Right cardiac atrium (tissue), 5 donors: ENCODE measurements around the gene HS3ST4. TPM values are rescaled to one million over a fixed set of nuclear protein-coding genes. Genes with fewer than 3 reads are reported as not detected.

Source experiments
- ATAC-seq, 2 donors: fragments of 200-7000 bp; cut with Tn5 transposase; one replicate each; pipeline versions ENCODE4 v1.8.0 to v1.9.1; 2020; ENCODE audit warnings: moderate library complexity in 2 of 2, mild to moderate bottlenecking in 1 of 2
- DNase-seq, 3 donors: peaks; one replicate each; pipeline ENCODE4 v3.0.0-alpha.2; 2020
- H3K27ac ChIP-seq: one replicate; pipeline ENCODE4 v1.5.1; 2013; ENCODE audit warnings: mild to moderate bottlenecking, low read length, control low read depth, moderate library complexity
- H3K27me3 ChIP-seq: one replicate; pipeline ENCODE4 v1.6.1; 2013; ENCODE audit not compliant: control insufficient read depth, insufficient read depth
- H3K4me1 ChIP-seq: one replicate; pipeline ENCODE4 v1.6.1; 2013; ENCODE audit warnings: low read length; ENCODE audit not compliant: control insufficient read depth, insufficient read depth
- H3K4me3 ChIP-seq: one replicate; pipeline ENCODE4 v1.5.1; 2013; ENCODE audit warnings: low read length, control low read depth
- H3K9me3 ChIP-seq: one replicate; pipeline ENCODE4 v1.6.1; 2013; ENCODE audit warnings: low read length; ENCODE audit not compliant: control insufficient read depth
- WGBS: extraction: QIAGEN DNeasy Blood & Tissue Kit; methylation state at CpG from one replicate; pipeline ENCODE4 v1.1.7; 2013; 5-methylcytosine and 5-hydroxymethylcytosine counted together
- intact Hi-C, 4 donors: fragments of 100-400 bp; cut with DNase I; formaldehyde crosslinking; loops; one replicate each; pipeline versions ENCODE4 v1.11.0 to v1.14.0; 2022 to 2023
- polyA plus RNA-seq: library from polyadenylated mRNA; stranded (reverse); fragments of 200-250 nt; gene quantifications from one replicate; pipeline ENCODE4 v1.2.3, GENCODE V29; 2013
- total RNA-seq, 4 donors: library from RNA; stranded (reverse); fragmentation: NEBNext Ultra II Directional; extraction: Animal tissue kit (Norgen Biotek cat#: 25700); gene quantifications; one replicate each; pipeline ENCODE4 v1.2.1, GENCODE V29; 2021
- donor health status: healthy with polysubstance abuse.
- donor health status: DM: no; HTN: yes; CAD: no.
- donor health status: DM: no; HTN: no; CAD: no.
- donor health status: DM: no; HTN: yes; CAD: no; lungs with severe emphysema.
- donor health status: DM: yes; HTN: yes; CAD: no.

The HS3ST4 gene
- total and polyA plus RNA-seq, 5 donors: not detected

DNA sequence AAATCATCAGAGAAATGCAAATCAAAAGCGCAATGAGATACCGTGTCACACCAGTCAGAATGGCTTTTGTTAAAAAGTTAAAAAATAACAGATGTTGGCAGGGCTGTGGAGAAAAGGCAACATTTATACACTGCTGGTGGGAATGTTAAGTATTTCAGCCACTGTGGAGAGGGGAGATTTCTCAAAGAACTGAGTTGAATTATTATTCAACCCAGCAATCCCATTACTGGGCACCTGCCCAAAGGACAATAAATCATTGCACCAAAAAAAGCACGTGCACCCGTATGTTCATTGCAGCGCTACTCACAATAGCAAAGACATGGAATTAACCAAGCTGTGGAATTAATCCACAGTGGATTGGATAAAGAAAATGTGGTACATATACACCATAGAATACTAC lies 204.7 kb downstream of the HS3ST4 start:
- H3K9me3 ChIP-seq: no peaks in the 10 kb centered on the region
- H3K27me3 ChIP-seq: no peaks in the 10 kb centered on the region
- intact Hi-C loops: no loop called here
- H3K4me1 ChIP-seq: no peaks in the 10 kb centered on the region
- H3K4me3 ChIP-seq: no peak overlapping the region
- ATAC-seq (no peak), DNase-seq (no peak)
- WGBS: 80% methylated on average over 5 of the region's 5 CpGs
- H3K27ac ChIP-seq: no peak overlapping the region

DNA sequence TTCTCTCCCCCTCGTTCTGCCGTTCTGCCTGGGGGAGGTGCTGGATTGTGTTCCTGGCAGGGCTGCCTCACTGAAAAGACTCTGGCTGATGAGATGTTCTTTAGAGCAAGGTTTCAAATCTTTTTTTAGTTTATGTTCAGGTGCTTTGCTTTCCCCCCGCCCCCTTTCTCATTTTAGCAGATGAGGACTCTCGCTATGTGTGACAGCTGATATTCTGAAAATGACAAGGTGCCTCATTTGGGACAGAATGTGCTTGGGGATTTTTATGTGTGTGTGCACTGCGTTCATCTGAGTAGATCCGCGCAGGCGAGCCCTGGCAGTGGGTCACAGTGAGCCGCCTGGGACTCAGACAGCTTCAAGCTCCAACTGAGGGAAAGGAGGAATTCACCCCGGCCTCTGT lies 205.9 kb downstream of the HS3ST4 start:
- H3K4me3 ChIP-seq: no peak overlapping the region
- 39% methylated on average over 10 of the region's 10 CpGs for WGBS
- H3K27me3 ChIP-seq: no peaks in the 10 kb centered on the region
- ATAC-seq (no peak), DNase-seq (no peak)
- intact Hi-C loops: no loop called here
- no peak overlapping the region for H3K27ac ChIP-seq
- no peaks in the 10 kb centered on the region for H3K4me1 ChIP-seq
- H3K9me3 ChIP-seq: no peaks in the 10 kb centered on the region

DNA sequence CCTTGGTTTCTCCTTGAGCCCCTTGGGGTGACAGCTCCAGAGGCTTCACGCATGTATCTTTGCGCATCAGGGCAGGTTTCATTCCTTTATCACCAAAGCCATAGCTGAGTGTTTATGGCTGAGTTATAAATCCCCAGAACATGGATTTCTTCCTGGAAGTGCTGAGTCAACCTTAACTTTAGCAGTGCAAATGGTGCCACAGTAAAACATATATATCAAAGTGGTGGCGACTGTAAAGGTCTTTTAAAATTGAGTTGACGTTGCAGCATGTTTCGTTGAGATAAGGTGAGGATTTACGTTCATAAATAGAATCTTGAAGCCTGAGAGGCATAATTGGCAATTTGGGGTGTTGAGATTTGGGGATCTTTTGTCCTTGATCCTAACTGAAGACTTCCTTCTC lies 214.1 kb downstream of the HS3ST4 start:
- H3K27me3 ChIP-seq: no peaks in the 10 kb centered on the region
- ATAC-seq (no peak), DNase-seq (no peak)
- H3K4me3 ChIP-seq: no peak overlapping the region
- H3K27ac ChIP-seq: no peak overlapping the region
- no peaks in the 10 kb centered on the region for H3K4me1 ChIP-seq
- intact Hi-C loops: no loop called here
- WGBS: 77% methylated on average over 6 of the region's 6 CpGs
- H3K9me3 ChIP-seq: no peaks in the 10 kb centered on the region

DNA sequence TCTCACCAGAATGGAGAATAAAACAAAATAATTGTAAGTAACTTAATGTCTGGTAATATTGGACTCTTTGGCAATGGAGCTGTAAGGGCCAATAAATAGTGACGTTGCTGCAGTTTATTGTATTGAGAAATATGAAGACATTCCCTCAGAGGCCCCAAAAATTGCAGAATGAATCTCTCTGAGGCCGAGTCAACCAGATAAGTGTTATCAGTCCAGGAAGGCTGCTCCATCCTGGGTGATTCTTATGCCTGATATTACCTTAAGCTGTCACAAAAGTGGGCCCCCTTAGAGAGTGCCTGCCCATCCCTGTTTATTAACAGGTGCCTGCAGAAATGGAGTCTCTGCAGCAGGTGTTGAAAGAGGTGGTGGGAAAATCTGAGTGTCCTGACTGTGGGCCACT lies 219.2 kb downstream of the HS3ST4 start:
- no peak for DNase-seq
- intact Hi-C loops: no loop called here
- no peaks in the 10 kb centered on the region for H3K4me1 ChIP-seq
- no peak overlapping the region for H3K4me3 ChIP-seq
- no peaks in the 10 kb centered on the region for H3K27me3 ChIP-seq
- no peak for ATAC-seq
- 38% methylated on average over 2 of the region's 2 CpGs for whole genome bisulfite sequencing
- no peak overlapping the region for H3K27ac ChIP-seq
- H3K9me3 ChIP-seq: no peaks in the 10 kb centered on the region

DNA sequence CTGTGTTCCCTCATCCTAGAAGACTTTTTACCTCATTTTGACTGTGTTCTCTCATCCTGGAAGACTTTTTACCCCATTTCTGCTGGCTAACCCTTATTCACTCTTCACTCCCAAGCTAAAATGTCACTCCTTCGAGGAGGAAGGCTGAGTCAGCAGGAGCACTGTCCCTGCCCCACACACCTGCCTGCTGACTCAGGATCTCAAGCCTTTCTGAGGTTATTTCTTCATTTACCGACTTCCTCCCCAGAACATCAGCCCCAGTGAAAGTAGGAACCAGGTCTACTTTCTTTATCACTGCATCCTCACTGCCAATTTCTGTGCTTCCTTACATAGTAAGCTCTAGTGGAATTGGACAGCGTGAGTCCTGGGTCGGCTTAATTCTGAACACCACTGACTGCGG lies 220.6 kb downstream of the HS3ST4 start:
- Histone ChIP-seq H3K27ac (no peak overlapping the region), H3K4me1 (no peaks in the 10 kb centered on the region), H3K27me3 (no peaks in the 10 kb centered on the region), H3K9me3 (no peaks in the 10 kb centered on the region), H3K4me3 (no peak overlapping the region)
- WGBS: 64% methylated on average over 5 of the region's 5 CpGs
- ATAC-seq (no peak), DNase-seq (no peak)
- intact Hi-C loops: no loop called here

DNA sequence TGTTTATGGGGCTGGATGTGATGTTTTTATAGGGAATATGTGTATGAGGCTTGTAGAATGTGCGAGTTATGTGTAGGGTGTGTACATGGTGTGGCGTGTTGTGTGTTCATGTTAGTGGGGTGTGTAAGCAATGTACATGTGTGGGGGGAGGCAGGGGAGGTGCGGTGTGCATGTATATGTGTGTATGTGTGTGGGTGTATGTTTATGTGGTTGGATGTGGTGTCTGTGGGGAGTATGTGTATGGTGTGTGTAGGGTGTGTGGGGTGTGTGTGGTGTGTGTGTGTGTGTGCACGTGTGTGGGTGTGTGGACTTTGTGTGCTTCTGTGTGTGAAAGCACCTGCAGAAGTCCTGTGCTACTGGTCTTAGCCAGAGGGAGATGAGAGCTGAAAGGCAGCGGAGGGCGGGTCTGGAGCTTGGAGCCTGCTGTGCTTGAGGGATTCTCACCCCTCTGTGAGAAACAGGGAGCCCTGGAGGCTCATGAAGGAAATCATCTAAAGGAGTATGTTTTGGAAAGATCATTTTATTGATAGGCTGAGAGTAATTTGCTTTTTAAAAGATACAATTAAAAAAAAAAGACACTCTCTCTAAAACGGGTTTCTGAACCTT lies 222.7 kb downstream of the HS3ST4 start:
- DNase-seq: no peak
- 79% methylated on average over 7 of the region's 7 CpGs for WGBS
- intact Hi-C loops: no loop called here
- no peaks in the 10 kb centered on the region for H3K4me1 ChIP-seq
- ATAC-seq: no peak
- no peaks in the 10 kb centered on the region for H3K9me3 ChIP-seq
- H3K27ac ChIP-seq: no peak overlapping the region
- H3K27me3 ChIP-seq: no peaks in the 10 kb centered on the region
- no peak overlapping the region for H3K4me3 ChIP-seq

DNA sequence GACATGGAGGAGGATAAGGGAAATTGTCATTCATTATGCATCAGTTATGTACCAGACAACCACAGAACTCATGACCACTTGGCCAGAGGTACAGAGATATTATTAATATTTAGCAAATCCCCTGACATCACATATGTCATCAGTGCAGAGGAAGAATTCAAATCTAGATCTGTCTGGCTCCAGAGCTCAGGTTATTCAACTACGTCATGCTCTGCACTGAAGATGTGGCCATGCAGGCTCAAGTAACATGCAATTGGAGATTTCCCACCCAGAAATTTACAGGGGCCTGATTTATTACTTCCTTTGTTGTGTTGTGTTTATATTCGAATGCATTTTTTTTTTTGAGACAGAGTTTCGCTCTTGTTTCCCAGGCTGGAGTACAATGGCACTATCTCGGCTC lies 224.3 kb downstream of the HS3ST4 start:
- ATAC-seq: no peak
- H3K9me3 ChIP-seq: no peaks in the 10 kb centered on the region
- H3K4me3 ChIP-seq: no peak overlapping the region
- no peak for DNase-seq
- 63% methylated on average over 4 of the region's 4 CpGs for WGBS
- no peak overlapping the region for H3K27ac ChIP-seq
- H3K27me3 ChIP-seq: no peaks in the 10 kb centered on the region
- H3K4me1 ChIP-seq: no peaks in the 10 kb centered on the region
- intact Hi-C loops: no loop called here

DNA sequence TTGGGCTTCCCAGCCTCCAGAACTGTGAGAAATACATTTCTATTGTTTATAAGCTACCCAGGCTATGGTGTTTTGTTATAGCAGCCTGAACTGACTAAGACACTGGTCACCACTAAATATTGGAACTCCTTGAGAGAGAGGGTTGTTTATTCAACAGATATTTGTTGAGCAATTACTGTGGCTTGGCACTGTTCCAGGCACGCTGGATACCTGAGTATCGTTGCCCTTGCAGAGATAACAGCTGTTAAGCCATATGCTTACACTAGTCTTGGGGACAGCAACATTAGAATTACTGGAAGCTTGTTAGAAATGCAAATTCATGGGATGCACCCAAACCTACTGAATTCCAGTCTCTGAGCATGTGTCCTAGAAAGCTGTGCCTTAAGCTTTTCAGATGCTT lies 230.7 kb downstream of the HS3ST4 start:
- 31% methylated on average over 2 of the region's 2 CpGs for WGBS
- H3K27me3 ChIP-seq: no peaks in the 10 kb centered on the region
- H3K9me3 ChIP-seq: no peaks in the 10 kb centered on the region
- no peak overlapping the region for H3K4me3 ChIP-seq
- DNase-seq (no peak), ATAC-seq (no peak)
- H3K4me1 ChIP-seq: no peaks in the 10 kb centered on the region
- H3K27ac ChIP-seq: no peak overlapping the region
- intact Hi-C loops: no loop called here

DNA sequence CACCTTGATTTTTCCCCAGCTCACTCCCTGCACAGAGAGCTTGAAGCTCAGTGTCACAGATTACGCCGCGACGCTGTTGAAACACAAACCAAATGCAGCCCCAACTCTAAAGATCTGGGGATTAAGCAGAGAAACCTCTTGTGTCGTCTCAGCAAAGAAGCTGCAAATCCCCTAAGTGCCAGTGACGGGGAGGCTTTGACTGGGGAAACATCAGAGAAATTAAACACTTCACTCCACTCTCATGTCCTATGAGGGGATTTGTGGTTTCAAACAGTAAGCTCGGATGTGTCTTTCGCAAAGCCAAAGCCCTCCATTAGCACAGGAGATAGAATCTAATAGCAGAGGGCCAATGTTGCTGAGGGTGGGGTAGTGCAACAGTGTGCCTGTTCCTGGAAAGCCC lies 233.7 kb downstream of the HS3ST4 start:
- DNase-seq (no peak), ATAC-seq (no peak)
- Histone ChIP-seq H3K9me3 (no peaks in the 10 kb centered on the region), H3K4me3 (no peak overlapping the region), H3K4me1 (no peaks in the 10 kb centered on the region), H3K27me3 (no peaks in the 10 kb centered on the region), H3K27ac (no peak overlapping the region)
- intact Hi-C loops: no loop called here
- 71% methylated on average over 8 of the region's 8 CpGs for WGBS

DNA sequence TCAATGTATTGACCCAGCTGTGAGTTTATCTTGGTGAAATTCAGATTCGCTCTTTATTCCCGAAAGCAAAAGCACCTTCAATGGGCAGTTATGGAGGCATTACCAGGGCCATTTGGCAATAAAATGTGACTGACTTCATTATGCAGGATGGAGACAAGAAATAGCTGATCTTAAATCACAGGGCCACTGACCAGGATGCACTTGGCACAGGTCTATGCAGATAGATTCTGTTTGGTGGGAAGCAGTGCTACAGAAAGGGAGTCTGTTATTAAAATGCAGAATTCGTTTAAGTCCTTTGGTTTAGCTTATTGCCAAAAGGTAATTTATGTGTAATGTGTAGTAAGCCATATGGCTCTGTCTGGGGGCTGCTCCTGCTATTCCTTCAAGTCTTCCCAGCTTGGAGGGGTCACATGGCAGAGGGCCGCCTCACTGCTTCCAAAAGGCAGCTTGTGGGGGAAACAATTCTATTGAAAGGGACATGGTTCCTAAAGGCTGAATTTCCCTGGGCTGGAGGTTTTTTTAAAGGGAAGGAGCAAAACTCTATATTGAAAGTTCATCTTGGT lies 239.8 kb downstream of the HS3ST4 start:
- Histone ChIP-seq H3K27ac (no peak overlapping the region), H3K4me1 (no peaks in the 10 kb centered on the region), H3K9me3 (no peaks in the 10 kb centered on the region), H3K4me3 (no peak overlapping the region), H3K27me3 (no peaks in the 10 kb centered on the region)
- DNase-seq: no peak
- WGBS: 80% methylated on average over 4 of the region's 4 CpGs
- intact Hi-C loops: no loop called here
- no peak for ATAC-seq

DNA sequence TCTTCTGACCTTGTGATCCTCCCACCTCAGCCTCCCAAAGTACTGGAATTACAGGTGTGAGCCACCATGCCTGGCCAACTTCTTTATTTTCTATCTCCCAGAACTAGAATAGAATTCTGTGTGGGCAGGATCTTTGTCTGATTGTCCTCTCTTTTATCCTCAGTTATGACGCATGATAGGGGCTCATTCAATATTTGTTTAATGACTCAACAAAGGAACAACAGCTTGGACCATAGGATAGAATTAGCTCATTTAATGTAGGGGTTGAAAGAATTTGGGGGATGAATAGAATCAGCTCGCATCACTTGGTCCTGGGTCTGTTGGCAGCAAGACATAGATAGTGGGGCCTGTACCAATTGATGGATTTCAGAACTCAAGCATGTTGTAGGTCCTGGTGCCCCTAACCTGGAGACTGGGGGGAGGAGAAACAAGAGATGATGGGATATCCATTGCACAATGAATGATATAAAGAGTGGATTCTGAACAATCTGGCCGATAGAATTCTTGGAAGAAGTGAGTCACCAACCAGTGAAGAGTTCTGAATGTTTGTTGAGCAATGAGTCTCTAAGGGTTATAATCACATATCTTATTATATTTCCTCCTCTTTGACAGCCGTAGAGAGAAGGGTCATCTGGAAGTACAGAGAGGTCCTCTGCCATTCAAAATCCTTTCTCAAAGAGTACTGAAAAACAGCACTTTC lies 250.2 kb downstream of the HS3ST4 start:
- intact Hi-C loops: no loop called here
- Histone ChIP-seq H3K27ac (no peak overlapping the region), H3K4me1 (no peaks in the 10 kb centered on the region), H3K27me3 (no peaks in the 10 kb centered on the region), H3K9me3 (no peaks in the 10 kb centered on the region), H3K4me3 (no peak overlapping the region)
- 61% methylated on average over 4 of the region's 4 CpGs for WGBS
- no peak for ATAC-seq
- DNase-seq: no peak
